ENCODE data around the gene SUOX.
"Not testable (repeated sequence)": the region's sequence is repeated elsewhere in the genome, so short reads cannot be mapped to it uniquely, and the experiment has no call there.

Gene SUOX

DNA sequence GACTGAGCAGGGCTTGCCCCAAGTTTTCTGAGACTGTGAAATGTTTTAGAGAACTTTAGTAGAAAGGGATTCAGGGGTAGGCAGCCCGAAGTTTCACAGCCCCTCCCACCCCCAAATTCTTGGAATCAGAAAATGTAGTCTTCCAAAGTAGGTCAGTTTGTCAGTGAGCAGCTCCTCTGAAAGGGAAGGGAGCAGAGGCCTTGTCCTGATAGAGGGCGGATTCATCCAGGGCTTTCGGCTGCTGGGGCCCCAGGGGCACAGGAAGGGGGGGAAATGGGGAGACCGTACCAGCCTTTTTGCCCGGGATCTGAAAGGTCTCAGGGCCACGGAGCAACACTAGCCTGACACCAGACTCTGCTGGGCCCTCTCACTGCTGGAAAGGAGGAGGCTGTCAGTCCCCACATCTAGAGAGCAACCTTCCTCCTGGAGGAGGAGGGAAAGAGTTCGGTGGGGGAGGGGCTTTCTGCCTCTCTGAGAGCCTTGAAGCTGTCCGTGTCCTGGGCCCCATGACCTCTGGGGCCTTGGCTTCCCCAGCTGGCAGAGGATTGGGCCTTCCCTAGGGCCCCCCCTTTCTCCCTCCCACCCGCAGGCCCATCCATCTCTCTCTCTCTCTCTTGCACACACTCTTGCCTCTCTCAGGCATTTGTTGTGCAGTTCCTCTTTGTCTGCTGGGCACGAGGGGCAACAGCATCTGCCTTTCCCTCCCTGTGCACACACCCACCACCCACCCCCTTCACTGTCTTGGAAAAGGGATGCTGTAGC lies 23.5 kb downstream of the SUOX start, which contains the start of gene IKZF4:
IKZF4 (plus strand) TSS at position 621 of the 762 bp plus-strand sequence. CDS start 451 bp downstream, outside the sequence.
- DNase-seq (ENCODE audit: low read depth), result no peak

DNA sequence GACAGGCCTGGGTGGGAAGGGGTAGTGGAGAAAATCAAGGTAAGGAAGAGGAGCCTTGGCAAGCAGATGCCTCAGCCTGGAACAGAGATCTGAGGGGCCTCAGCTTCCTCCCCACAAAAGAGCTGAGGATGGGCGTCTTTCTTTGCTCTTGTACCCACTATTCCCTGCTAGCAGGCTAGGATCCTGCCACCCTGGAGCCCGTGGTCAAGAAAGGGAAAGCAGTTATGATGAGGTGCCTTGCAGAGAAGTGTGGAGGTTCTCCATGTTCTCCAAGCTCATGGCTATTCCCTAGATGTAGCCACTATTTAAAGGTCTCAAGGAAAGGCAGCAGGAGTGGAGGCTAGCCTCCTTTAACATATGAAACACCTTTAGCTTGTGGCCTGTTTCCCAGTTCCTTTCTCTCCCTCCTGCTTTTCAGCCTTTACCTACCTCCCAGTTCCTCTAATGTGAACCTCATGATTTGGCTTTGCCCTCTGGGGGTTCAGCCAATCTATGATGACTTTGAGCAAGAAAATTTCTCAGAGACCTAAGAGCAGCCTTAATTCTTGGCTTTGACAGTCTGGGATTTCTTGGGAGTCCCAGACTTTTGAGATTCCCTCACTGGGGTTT lies 24.9 kb downstream of the SUOX start:
- DNase-seq (ENCODE audit: low read depth), result no peak

DNA sequence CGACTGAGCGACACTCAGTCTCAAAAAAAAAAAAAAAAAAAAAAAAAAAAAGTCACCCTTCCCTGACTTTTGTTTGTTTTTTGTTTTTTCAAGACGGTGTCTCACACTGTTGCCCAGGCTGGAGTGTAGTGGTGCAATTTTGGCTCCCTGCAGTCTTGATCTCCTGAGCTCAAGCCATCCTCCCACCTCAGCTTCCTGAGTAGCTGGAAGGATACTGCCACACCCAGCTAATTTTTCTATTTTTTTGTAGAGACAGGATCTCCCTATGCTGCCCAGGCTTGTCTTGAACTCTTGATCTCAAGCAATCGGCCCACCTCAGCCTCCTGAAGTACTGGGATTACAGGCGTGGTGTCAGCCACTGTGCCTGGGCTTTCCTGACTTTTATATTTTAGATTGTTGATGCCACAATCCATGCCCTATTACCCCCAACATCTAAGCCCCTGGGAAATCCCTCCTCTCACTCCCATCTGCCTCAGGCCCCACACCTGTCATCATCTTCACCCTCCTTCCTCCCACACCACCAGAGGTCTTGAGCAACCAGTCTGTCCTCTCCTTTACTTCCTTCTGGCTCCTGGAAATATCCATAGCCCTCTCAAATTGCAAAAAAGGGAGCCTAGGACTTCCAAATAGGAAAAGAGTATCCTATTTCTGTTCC lies 31.6 kb downstream of the SUOX start:
- DNase-seq (ENCODE audit: low read depth), result no peak

DNA sequence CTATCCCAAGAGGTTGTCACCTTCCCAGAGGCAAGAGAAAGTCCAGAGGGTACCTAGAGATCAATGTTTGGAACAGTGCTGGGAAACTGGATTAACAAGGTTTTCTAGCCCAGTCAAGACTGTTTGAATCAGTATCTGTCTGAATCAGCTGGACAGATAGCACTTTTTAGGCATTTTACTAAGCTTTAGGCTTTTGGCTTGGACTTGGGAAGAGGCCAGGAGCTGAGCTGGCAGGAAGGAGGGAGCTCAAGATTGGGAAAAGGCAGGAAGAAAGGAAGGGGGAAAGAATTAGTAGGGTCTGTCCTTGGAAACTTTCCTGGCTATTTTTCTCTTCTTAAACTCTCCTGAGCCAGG lies 32.1 kb downstream of the SUOX start:
- DNase-seq (ENCODE audit: low read depth), result no peak

DNA sequence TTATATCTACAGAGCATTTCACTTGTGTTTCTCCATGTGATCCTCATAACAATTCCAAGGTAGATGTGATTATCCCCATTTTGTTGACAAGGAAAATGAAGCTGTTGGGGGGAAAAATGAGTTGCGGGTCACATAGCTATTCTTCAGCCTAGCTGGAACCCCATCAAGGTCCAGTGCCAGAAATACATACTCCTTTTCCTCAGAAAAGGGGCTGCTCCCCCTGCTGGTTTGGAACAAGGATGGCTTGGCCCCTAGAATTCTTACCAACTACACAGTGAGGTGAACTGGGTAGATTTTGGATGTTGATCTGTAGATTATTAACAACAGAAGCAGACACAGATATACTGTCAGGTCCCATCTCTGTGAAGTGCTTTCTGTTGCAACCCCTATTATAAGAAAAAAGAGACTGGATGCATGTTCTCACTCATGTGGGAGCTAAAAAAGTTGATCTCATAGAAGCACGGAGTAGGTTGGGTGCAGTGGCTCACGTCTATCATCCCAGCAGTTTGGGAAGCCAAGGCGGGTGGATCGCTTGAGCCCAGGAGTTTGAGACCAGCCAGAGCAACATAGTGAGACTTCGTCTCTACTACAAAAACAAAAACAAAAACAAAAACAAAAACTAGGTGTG lies 32.7 kb downstream of the SUOX start:
- DNase-seq (ENCODE audit: low read depth), result no peak

DNA sequence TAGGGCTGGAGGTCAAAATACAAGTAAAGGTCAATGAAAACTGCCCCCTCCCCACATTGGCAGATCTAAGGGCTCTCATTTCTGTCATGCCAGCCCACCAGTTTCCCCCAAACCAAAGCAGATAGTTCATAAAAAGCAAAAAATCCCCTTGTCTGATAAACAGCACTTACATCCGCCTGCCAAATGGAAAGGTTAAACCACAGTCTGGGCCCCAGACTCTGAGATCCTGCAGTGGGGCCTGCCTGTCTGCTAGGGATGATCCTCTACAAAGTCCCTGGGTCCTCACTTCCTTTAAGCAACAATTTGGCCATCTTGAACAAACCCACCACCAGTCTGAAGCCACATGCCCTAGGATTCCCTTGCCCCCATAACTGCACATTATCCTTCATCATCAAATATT lies 34.9 kb downstream of the SUOX start:
- no peak for DNase-seq (ENCODE audit: low read depth)

DNA sequence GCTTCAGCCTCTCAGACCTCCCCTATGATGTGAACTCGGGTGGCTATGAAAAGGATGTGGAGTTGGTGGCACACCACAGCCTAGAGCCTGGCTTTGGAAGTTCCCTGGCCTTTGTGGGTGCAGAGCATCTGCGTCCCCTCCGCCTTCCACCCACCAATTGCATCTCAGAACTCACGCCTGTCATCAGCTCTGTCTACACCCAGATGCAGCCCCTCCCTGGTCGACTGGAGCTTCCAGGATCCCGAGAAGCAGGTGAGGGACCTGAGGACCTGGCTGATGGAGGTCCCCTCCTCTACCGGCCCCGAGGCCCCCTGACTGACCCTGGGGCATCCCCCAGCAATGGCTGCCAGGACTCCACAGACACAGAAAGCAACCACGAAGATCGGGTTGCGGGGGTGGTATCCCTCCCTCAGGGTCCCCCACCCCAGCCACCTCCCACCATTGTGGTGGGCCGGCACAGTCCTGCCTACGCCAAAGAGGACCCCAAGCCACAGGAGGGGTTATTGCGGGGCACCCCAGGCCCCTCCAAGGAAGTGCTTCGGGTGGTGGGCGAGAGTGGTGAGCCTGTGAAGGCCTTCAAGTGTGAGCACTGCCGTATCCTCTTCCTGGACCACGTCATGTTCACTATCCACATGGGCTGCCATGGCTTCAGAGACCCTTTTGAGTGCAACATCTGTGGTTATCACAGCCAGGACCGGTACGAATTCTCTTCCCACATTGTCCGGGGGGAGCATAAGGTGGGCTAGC lies 37.7 kb downstream of the SUOX start:
- no peak for DNase-seq (ENCODE audit: low read depth)

DNA sequence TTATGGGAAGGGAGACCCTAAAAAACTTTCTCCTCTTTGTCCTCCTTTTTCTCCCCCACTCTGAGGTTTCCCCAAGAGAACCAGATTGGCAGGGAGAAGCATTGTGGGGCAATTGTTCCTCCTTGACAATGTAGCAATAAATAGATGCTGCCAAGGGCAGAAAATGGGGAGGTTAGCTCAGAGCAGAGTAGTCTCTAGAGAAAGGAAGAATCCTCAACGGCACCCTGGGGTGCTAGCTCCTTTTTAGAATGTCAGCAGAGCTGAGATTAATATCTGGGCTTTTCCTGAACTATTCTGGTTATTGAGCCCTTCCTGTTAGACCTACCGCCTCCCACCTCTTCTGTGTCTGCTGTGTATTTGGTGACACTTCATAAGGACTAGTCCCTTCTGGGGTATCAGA lies 40.1 kb downstream of the SUOX start:
- DNase-seq (ENCODE audit: low read depth), result no peak

DNA sequence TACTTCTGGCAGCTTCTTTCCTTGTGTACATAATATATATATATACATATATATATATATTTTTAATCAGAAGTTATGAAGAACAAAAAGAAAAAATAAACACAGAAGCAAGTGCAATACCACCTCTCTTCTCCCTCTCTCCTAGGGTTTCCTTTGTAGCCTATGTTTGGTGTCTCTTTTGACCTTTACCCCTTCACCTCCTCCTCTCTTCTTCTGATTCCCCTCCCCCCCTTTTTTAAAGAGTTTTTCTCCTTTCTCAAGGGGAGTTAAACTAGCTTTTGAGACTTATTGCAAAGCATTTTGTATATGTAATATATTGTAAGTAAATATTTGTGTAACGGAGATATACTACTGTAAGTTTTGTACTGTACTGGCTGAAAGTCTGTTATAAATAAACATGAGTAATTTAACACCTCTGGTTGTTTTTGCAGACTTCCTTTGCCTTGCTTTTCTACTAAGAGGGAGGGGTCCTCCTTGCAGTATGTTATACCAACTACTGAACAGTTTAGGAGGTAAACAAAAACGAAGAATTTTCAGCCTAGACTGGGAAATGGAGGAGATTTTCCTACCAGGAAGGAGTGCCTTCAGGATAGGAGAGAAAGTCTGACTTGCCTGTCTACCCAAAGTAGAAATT lies 41.1 kb downstream of the SUOX start:
- DNase-seq (ENCODE audit: low read depth), result no peak

DNA sequence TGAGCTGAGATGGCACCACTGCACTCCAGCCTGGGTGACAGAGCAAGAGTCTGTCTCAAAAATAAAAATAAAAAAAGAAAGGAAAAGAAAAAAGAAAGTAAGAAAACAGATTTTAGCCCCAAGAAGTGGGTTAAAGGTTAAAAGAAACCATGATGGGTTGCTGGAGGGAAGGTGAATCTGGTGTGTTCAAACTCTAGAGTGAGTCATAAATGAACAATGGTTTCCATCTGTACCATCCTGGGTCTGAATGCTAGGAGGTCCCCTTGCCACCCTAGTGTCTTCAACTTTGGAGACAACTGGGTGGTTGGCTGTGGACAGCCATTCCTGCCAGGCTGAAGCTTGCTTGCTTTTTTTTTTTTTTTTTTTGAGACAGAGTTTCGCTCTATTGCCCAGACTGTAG lies 43.1 kb downstream of the SUOX start:
- no peak for DNase-seq (ENCODE audit: low read depth)

DNA sequence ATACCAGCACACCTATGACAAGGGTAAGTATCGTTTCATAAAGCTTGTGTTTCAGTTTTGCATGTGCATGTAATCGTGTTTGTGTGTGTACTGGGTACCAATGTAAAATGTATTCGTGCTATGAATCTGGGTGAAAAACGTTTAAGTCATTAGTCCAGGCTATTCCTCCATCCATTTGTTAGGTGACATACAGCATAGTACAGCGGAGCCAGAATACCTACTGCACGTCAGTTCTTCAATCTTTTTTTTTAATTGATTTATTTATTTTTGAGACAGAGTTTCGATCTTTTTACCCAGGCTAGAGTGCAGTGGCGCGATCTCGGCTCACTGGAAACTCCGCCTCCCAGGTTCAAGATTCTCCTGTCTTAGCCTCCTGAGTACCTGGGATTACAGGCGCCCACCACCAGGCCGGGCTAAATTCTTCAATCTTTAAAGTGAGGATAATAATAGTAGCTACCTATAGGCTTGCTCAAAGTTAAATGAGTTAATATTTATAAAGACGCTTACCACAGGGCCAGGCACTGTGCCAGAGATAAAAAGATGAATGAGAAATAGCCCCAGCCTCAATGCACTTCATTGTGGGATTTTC lies 44.0 kb downstream of the SUOX start:
- DNase-seq (ENCODE audit: low read depth), result no peak

DNA sequence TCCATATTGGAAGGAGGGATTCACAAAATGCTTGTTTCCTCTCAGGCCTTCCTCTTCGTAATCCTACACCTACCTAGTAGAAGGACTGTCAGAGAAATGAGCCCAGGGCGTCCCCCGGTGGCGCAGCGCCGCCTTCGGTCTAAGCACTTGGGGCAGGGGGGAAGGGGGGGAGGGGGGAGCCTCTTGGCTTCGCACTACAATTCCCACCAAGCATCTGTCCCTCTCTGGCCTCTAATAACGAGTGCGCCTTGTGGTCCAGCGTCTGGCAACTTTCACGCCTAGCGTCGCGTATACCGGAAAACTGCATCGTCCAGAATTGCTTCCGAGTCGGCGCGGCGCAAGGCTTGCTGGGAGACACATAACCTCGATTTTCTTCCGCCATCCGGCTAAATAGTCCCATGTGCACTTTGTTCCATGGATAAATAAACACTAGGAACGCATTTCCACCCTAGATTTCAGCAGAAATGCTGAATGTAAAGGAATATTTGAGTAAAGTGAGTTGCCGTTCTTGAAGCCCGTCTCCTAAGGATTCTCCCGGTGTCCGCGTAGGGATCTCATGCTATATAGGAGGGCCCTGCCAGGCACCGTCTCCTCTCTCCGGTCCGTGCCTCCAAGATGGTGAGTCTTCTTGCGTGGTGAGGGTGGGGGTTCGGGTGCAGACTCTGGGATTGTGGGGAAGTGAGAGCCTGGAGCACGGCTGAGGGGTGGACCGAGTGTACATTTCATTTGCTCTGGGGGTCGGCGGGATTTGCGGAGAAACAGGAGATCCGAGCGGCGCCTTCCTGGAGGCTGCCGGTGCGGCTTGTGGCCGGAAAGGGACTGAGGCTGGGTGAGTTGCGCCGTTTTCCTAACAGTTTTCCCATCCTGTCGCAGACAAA lies 44.7 kb downstream of the SUOX start, which contains the start of gene RPS26:
RPS26 (plus strand) TSS at position 367 of the 878 bp plus-strand sequence; CDS start at position 616, 249 bp downstream.
- DNase-seq (ENCODE audit: low read depth), result peak; percentile 97

DNA sequence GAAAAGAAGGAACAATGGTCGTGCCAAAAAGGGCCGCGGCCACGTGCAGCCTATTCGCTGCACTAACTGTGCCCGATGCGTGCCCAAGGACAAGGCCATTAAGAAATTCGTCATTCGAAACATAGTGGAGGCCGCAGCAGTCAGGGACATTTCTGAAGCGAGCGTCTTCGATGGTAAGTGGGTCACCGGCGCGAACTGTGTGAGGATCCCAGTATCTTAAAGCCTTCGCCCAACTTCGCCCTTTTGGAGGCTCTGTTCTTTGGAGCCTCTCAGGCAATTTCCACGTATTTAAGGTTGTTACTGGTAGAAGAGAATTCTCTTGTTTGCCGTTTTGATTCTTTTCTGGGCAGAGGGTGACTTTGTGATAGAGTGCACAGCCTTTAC lies 45.3 kb downstream of the SUOX start:
- DNase-seq (ENCODE audit: low read depth), result not testable (repeated sequence)

DNA sequence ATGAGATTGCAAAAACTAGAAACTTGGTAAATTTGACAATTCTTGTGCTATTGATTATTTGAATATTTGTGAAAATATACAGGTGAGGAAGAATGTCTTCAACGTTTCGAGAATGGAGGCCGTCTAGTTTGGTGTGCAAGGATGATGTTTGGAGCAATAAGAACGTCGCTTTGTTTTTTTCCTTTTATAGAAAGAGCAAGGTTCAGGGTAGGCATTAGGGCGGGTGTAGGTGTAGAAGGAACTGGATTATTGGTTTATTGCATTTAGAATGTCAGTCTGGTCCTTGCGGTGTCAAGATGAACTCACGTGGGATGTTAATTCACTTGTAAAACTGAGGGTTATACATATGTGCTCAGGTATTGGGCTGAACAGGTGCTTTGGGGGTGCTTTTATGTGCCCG lies 45.8 kb downstream of the SUOX start:
- no peak for DNase-seq (ENCODE audit: low read depth)

DNA sequence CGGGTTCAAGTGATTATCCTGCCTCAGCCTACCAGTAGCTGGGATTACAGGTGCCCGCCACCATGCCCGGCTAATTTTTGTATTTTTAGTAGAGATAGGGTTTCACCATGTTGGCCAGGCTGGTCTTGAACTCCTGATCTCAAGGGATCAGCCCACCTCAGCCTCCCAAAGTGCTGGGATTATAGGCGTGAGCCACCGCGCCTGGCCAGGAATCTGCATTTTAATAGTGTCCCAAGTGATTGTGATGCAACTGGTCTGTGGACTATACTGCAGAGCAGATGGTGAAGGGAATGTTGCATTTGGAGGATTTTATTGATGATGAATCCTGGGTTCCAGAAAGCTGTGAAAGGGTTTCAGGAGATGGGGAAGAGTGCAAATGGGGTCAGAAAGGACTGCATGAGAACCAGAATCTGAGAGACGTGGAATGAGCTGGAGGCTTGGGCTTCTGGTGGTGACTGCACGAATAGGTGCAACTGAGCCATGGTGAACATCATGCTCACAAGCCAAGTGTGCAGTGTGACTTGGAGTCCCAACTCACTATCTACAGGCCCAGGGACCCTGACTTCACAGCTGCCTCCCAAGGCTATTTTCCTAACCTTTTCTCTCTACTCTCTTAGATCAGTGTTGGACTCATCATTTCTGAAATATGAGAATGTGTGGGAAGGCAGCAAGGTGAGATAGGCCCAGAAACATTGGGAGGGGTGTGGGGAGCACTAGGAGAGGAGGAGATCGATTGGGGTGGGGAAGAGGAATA lies 49.1 kb downstream of the SUOX start:
- DNase-seq (ENCODE audit: low read depth), result no peak

DNA sequence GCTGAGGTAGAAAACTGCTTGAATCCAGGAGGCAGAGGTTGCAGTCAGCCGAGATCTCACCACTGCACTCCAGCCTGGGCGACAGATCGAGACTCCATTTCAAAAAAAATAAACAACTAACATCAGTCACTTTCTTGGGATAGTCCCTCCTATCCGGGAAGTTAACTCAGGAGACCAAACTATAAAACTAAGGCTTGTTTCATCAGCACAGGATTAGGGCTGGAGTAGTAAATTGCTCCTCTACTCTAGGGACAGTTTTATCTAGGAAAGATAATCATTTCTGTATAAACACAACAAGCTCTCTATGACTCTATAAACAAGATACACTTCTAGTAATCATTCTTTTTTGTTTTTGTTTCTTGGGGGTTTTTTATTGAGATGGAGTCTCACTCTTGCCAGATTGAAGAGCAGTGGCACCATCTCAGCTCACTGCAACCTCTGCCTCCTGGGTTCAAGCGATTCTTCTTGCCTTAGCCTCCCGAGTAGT lies 56.4 kb downstream of the SUOX start:
- no peak for DNase-seq (ENCODE audit: low read depth)
